Measurements from ENCODE around the gene NARS2. TPM values are rescaled to one million over a fixed set of nuclear protein-coding genes. Genes with fewer than 3 reads are reported as not detected.
A peak's percentile ranks its signal among the peaks of the same experiment; 100 is the strongest.

Gene NARS2
- total RNA-seq, 3 donors from 2014 or later = 13.3 to 21.8 (median 19.0) TPM

- no peaks in the 10 kb centered on the region for H3K9me3 ChIP-seq
- no peak for DNase-seq (ENCODE audit: low spot score in 2 of 2)
- no peaks in the 10 kb centered on the region for H3K4me1 ChIP-seq
- no peaks in the 10 kb centered on the region for H3K36me3 ChIP-seq
- H3K4me3 ChIP-seq = peak within 1 kb of the TSS; percentile 87 to 98 (median 96)
- TF ChIP-seq POLR2A (IDR thresholded peaks at IDR 0.05) = no peak
- no peak for TF ChIP-seq POLR2AphosphoS5 (IDR thresholded peaks at IDR 0.05)
- no peak for TF ChIP-seq CTCF (IDR thresholded peaks at IDR 0.05)
- intact Hi-C loops (cut with DNase I; ENCODE audit: low total_unique reads) = loop anchor here (5.0 kb wide), 1 partner anchor 155 kb away; the partner anchor contains the start of gene NARS2
- peak within 1 kb of the TSS; percentile 95 to 100 for H3K27ac ChIP-seq
- no peaks in the 10 kb centered on the region for H3K27me3 ChIP-seq
These were observed 157.3 kb downstream of the NARS2 start, which contains the start of gene GAB2 for GRCh38 chr11:78417175-78417887. Gene GAB2 (minus strand): TSS chr11:78417820. CDS start chr11:78417720, 100 bp downstream.

GRCh38 chr11:78416285-78417174 lies 158.1 kb downstream of the NARS2 start:
- Histone ChIP-seq H3K27me3 (no peaks in the 10 kb centered on the region), H3K9me3 (no peaks in the 10 kb centered on the region), H3K27ac (peak overlapping the region; percentile 95 to 100), H3K36me3 (no peaks in the 10 kb centered on the region), H3K4me1 (no peaks in the 10 kb centered on the region), H3K4me3 (peak overlapping the region; percentile 87 to 98 (median 96))
- DNase-seq (ENCODE audit: low spot score in 2 of 2) = peak; percentile 63 to 80
- TF ChIP-seq POLR2A (IDR thresholded peaks at IDR 0.05) = peak; percentile 76
- peak; percentile 36 to 59 (median 49) for TF ChIP-seq CTCF (IDR thresholded peaks at IDR 0.05)
- TF ChIP-seq POLR2AphosphoS5 (IDR thresholded peaks at IDR 0.05) = peak; percentile 68 to 92 (median 80)
- intact Hi-C loops (cut with DNase I; ENCODE audit: low total_unique reads) = loop anchor here (5.0 kb wide), 1 partner anchor 156 kb away; the partner anchor contains the start of gene NARS2

- no peak for TF ChIP-seq CTCF (IDR thresholded peaks at IDR 0.05)
- TF ChIP-seq POLR2AphosphoS5 (IDR thresholded peaks at IDR 0.05) = no peak
- no peak for TF ChIP-seq POLR2A (IDR thresholded peaks at IDR 0.05)
- no peaks in the 10 kb centered on the region for H3K4me1 ChIP-seq
- no peak overlapping the region for H3K4me3 ChIP-seq
- peak overlapping the region in 1 of 2 donors; percentile 26 for H3K27ac ChIP-seq
- no peaks in the 10 kb centered on the region for H3K36me3 ChIP-seq
- H3K9me3 ChIP-seq = peaks cover 1 to 2% of the 10 kb centered on the region in 2 donors
- H3K27me3 ChIP-seq = no peaks in the 10 kb centered on the region
- intact Hi-C loops (cut with DNase I; ENCODE audit: low total_unique reads) = loop anchor here (5.0 kb wide), 1 partner anchor 157 kb away; the partner anchor contains the start of gene NARS2
- DNase-seq (ENCODE audit: low spot score in 2 of 2) = no peak
These were observed 159.3 kb downstream of the NARS2 start for GRCh38 chr11:78415338-78415737.

- no peak overlapping the region for H3K27ac ChIP-seq
- no peak for DNase-seq (ENCODE audit: low spot score in 2 of 2)
- no peaks in the 10 kb centered on the region for H3K36me3 ChIP-seq
- no peak overlapping the region for H3K4me3 ChIP-seq
- H3K27me3 ChIP-seq = no peaks in the 10 kb centered on the region
- TF ChIP-seq POLR2A (IDR thresholded peaks at IDR 0.05) = no peak
- peak; percentile 21 to 38 (median 37) for TF ChIP-seq CTCF (IDR thresholded peaks at IDR 0.05)
- intact Hi-C loops (cut with DNase I; ENCODE audit: low total_unique reads) = loop anchor here (5.0 kb wide), 1 partner anchor 158 kb away; the partner anchor contains the start of gene NARS2
- H3K4me1 ChIP-seq = no peaks in the 10 kb centered on the region
- peaks cover 6 to 10% of the 10 kb centered on the region in 2 donors for H3K9me3 ChIP-seq
These were observed 160.2 kb downstream of the NARS2 start for GRCh38 chr11:78414321-78415051.

Data from breast epithelium (tissue), 4 donors.